HG02571 (cell line): ENCODE measurements around the gene MYH7B.

Source experiments
- ATAC-seq: cut with Tn5 transposase; IDR thresholded peaks from one replicate; pipeline ENCODE4 v1.9.1; 2021; ENCODE audit warnings: mild to moderate bottlenecking, moderate library complexity; ENCODE audit not compliant: unreplicated experiment

MYH7B gene

GRCh38 chr20:34989118-34989517 lies 33.5 kb downstream of the MYH7B start:
- no peak for ATAC-seq

GRCh38 chr20:34989670-34990069 lies 34.0 kb downstream of the MYH7B start:
- no peak for ATAC-seq

- no peak for ATAC-seq
These were observed 34.6 kb downstream of the MYH7B start for GRCh38 chr20:34990231-34990630.

GRCh38 chr20:34990661-34991214 lies 35.1 kb downstream of the MYH7B start:
- no peak for ATAC-seq

- ATAC-seq = no peak
These were observed 37.2 kb downstream of the MYH7B start for GRCh38 chr20:34992751-34993417.

GRCh38 chr20:34993941-34994508 lies 38.4 kb downstream of the MYH7B start:
- ATAC-seq = no peak

GRCh38 chr20:34994509-34995131 lies 39.0 kb downstream of the MYH7B start:
- no peak for ATAC-seq

- ATAC-seq = no peak
These were observed 39.5 kb downstream of the MYH7B start for GRCh38 chr20:34995192-34995591.

- ATAC-seq = no peak
These were observed 40.0 kb downstream of the MYH7B start for GRCh38 chr20:34995696-34996095.

GRCh38 chr20:34996243-34997028 lies 40.8 kb downstream of the MYH7B start:
- ATAC-seq = no peak

- ATAC-seq = no peak
These were observed 41.5 kb downstream of the MYH7B start for GRCh38 chr20:34997131-34997561.

- ATAC-seq = no peak
These were observed 42.1 kb downstream of the MYH7B start for GRCh38 chr20:34997774-34998173.

GRCh38 chr20:34998331-34998950 lies 42.8 kb downstream of the MYH7B start:
- no peak for ATAC-seq

GRCh38 chr20:34999021-34999451 lies 43.4 kb downstream of the MYH7B start:
- ATAC-seq = no peak

- ATAC-seq = no peak
These were observed 44.1 kb downstream of the MYH7B start for GRCh38 chr20:34999782-35000181.

GRCh38 chr20:35000311-35000921 lies 44.7 kb downstream of the MYH7B start:
- ATAC-seq = no peak

- no peak for ATAC-seq
These were observed 45.4 kb downstream of the MYH7B start for GRCh38 chr20:35000922-35001595.

- no peak for ATAC-seq
These were observed 46.1 kb downstream of the MYH7B start for GRCh38 chr20:35001596-35002362.
